ENCODE data around the gene SLC39A3.

SLC39A3 gene

GRCh38 chr19:2739602-2740313 lies at the start of gene SLC39A3:
Gene SLC39A3 (minus strand): TSS chr19:2740017. CDS start chr19:2737257, 2,760 bp downstream.
- DNase-seq: peak; percentile 99

- DNase-seq: no peak
These were observed 48.4 kb upstream of the SLC39A3 start for GRCh38 chr19:2788237-2788636.

GRCh38 chr19:2787115-2787514 lies 47.3 kb upstream of the SLC39A3 start:
- DNase-seq: no peak

- peak; percentile 99 for DNase-seq
These were observed 45.6 kb upstream of the SLC39A3 start, which contains the start of gene THOP1 for GRCh38 chr19:2785244-2785997. Gene THOP1 (plus strand): TSS chr19:2785503. CDS start chr19:2785663, 160 bp downstream.

- DNase-seq: no peak
These were observed 43.9 kb upstream of the SLC39A3 start for GRCh38 chr19:2783781-2784145.

- peak; percentile 100 for DNase-seq
These were observed 43.3 kb upstream of the SLC39A3 start, which contains the start of gene SGTA for GRCh38 chr19:2782936-2783780. Gene SGTA (minus strand): TSS chr19:2783273. CDS start chr19:2769068, 14,205 bp downstream.

- DNase-seq: no peak
These were observed 42.6 kb upstream of the SLC39A3 start for GRCh38 chr19:2782329-2782935.

- DNase-seq: no peak
These were observed 40.5 kb upstream of the SLC39A3 start for GRCh38 chr19:2780284-2780683.

- DNase-seq: no peak
These were observed 39.4 kb upstream of the SLC39A3 start for GRCh38 chr19:2779121-2779740.

GRCh38 chr19:2777952-2778683 lies 38.3 kb upstream of the SLC39A3 start:
- DNase-seq: no peak

- DNase-seq: no peak
These were observed 36.0 kb upstream of the SLC39A3 start for GRCh38 chr19:2775556-2776430.

GRCh38 chr19:2774953-2775555 lies 35.2 kb upstream of the SLC39A3 start:
- DNase-seq: no peak

- DNase-seq: no peak
These were observed 34.4 kb upstream of the SLC39A3 start for GRCh38 chr19:2774083-2774679.

GRCh38 chr19:2771786-2772674 lies 32.2 kb upstream of the SLC39A3 start:
- DNase-seq: no peak

GRCh38 chr19:2770055-2771013 lies 30.5 kb upstream of the SLC39A3 start:
- DNase-seq: no peak

- no peak for DNase-seq
These were observed 29.4 kb upstream of the SLC39A3 start for GRCh38 chr19:2769218-2769617.
